Retinal pigment epithelial cell (primary cell): ENCODE measurements around the gene FTO.

Experiments
- DNase-seq: peaks from one replicate; pipeline ENCODE4 v3.0.0-alpha.2; 2010; ENCODE audit warnings: low read depth
- H3K4me3 ChIP-seq: 2 replicates; pipeline ENCODE4 v1.5.1; 2011; ENCODE audit warnings: mild to moderate bottlenecking, low read length, control low read depth, moderate library complexity
- TF ChIP-seq, protein P1 (sequence below): conservative IDR thresholded peaks from 2 replicates; pipeline ENCODE4 v1.5.1; 2011; ENCODE audit warnings: low read depth, low read length, control low read depth, inconsistent platforms

Gene FTO

DNA sequence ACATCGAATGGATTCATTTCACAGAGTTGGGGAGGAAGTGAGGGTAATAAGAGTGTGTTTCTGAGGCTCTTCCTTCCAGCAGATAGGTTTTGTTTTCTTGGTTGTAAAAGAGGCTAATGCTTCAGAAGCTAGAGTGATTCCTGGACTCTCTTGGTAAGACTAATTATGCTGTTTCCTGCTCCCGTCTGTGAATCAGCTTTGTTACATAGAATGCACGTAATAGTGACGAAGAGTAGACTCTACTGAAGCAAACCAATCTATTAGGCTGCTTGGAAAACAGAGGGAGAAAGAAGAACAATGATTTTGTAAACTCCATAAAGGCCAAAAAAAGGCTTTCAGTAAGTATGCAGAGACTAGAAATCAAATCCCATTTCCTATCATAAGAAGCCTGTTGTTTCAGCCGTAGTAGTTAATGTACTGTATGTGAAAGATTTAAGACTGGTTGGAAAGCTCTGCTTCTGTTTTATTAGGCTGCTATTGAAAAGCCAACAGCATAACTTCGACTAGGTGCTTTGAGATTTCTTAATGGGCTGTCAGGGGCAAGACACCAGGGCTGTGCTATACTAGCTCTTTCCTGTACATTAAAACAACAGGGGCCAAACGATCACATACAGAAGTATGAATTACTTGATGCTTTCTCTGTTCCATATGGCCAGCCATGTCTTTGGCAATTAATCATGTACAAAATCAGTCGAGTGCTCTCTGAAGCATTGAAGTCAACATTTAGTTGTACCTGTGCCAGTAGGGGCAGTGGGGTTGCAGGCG lies 219.0 kb downstream of the FTO start:
- DNase-seq, result no peak
- H3K4me3 ChIP-seq, result no peak overlapping the region
- TF ChIP-seq, protein P1, sequence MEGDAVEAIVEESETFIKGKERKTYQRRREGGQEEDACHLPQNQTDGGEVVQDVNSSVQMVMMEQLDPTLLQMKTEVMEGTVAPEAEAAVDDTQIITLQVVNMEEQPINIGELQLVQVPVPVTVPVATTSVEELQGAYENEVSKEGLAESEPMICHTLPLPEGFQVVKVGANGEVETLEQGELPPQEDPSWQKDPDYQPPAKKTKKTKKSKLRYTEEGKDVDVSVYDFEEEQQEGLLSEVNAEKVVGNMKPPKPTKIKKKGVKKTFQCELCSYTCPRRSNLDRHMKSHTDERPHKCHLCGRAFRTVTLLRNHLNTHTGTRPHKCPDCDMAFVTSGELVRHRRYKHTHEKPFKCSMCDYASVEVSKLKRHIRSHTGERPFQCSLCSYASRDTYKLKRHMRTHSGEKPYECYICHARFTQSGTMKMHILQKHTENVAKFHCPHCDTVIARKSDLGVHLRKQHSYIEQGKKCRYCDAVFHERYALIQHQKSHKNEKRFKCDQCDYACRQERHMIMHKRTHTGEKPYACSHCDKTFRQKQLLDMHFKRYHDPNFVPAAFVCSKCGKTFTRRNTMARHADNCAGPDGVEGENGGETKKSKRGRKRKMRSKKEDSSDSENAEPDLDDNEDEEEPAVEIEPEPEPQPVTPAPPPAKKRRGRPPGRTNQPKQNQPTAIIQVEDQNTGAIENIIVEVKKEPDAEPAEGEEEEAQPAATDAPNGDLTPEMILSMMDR, result no peak

DNA sequence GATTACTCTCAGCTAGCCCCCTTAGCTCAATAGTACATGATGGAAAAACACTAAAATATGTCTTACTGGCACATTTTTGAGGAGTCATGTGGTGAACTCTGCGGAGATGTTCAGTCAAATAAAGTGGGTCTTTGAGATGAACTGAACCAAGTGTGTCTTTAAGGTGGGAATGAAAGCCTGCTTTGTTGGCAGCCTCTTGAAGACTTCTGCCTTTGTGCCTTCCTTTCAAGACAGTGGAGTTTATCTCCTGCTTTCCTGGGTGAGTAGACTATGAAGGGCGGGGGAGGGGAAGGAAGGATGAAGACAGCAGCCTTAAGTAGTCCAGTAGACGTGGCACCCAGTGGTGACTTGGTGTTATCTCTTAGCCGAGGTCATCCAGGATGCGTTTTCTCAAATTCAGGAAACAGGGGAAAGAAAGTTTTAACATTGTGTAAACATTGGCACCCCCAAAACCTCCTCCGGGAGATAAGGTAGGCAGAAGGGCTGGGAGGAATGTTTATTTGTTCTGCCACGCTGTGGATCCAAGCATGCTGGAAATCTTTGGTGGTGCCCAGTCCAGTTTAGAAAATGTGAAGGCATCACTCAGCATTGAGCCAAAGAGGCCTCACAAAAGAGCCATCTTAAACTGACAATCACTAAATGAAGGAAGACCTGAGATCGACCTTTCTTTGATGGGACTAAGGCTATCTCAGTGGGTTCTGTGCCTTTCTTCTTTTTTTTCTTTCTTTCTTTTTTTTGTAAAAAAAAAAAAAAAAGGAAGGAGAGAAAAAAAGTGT lies 220.6 kb downstream of the FTO start:
- DNase-seq, result no peak
- H3K4me3 ChIP-seq, result no peak overlapping the region
- TF ChIP-seq, protein P1, result no peak

DNA sequence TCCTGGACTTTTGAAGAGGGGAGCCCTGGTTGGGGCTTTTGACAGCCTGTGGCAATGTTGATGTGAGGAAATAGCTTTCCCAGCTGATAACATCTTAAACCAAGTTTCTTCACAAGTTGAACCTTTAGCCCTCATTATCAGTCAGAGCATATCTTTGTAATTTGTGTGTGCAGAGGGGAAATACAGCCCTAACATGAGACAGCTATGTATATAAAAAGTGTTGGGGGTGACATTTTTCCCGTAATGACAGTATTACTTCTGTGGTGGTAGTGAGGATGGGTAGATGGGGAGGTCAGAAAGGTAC lies 221.1 kb downstream of the FTO start:
- H3K4me3 ChIP-seq, result no peak overlapping the region
- TF ChIP-seq, protein P1, result no peak
- DNase-seq, result no peak

DNA sequence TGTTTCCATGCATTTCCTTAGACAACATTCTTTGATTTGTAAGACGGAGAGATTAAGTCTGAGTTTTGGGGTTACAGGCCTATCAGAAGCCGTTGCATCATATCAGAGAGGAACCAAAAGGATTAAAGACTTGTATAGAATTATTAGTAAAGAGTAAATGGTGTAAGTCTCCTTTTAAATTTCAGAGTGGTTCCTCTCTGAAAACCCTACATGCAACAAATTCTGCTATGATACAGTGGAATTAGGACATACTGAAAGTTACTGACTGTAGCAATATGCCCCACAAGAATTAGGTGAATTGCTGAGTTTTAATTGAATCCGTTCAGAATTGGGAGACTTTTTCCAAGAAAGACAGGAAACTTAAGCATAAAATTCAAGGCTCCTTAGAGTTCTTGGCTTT lies 221.6 kb downstream of the FTO start:
- no peak overlapping the region for H3K4me3 ChIP-seq
- no peak for DNase-seq
- TF ChIP-seq, protein P1, result no peak

DNA sequence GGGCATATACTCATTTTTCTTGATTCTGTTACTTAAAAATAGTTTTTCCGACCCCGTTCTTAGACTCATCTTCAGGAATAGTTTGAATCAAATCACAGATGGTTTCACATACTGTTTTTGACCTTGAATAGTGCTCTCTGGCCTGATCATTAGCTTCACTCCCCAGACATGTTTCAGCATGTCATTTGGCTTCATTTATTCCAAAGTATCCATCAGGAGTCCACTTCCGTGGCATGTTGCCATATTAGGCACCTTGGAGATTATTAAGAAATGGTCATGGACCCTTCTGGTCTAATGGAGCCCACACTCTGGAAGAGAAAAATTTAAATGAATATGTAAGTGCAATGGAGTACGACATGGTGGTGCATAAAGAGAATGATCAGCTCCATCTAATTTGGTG lies 222.3 kb downstream of the FTO start:
- TF ChIP-seq, protein P1, result no peak
- H3K4me3 ChIP-seq, result no peak overlapping the region
- DNase-seq, result no peak

DNA sequence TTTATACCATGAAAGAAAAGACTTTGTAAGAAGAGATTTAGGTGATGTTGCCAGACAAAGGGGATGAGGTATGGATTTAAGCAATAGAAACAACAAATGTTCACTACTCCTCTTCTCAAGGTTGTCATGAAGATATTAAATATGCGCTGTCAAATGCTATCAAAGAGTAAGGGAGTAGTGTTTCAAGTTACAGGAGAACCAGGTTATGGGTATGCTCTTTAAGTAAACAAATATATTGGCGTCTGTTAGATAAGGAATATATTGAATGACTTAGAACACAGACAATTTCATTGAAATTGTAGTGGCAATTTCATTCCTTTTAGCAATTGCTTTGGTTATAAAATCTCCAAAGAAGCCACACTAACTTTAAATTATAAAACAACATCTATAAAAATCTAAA lies 229.0 kb downstream of the FTO start:
- H3K4me3 ChIP-seq, result no peak overlapping the region
- TF ChIP-seq, protein P1, result no peak
- DNase-seq, result no peak

DNA sequence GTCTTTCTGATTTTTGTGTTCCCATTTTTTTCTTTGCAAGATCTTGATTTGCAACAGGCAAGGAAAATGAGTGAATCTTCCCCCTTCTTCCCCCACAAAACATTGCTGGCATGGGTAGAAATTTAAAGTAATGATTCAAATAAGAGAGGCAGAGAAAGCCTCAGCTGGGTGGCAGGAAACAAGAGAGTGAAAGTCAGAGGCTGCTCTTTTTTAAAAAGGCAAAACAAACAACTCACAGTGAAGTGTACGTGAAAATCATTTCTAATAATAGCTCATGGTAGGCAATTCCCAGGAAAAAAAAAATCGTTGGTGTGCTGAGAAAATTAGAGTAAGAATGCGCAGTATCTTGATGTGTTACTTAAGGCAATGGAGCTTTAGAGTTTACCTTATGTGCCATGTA lies 229.5 kb downstream of the FTO start:
- H3K4me3 ChIP-seq, result no peak overlapping the region
- DNase-seq, result no peak
- TF ChIP-seq, protein P1, result no peak
